ENCODE results near the gene BCDIN3D.

DNA sequence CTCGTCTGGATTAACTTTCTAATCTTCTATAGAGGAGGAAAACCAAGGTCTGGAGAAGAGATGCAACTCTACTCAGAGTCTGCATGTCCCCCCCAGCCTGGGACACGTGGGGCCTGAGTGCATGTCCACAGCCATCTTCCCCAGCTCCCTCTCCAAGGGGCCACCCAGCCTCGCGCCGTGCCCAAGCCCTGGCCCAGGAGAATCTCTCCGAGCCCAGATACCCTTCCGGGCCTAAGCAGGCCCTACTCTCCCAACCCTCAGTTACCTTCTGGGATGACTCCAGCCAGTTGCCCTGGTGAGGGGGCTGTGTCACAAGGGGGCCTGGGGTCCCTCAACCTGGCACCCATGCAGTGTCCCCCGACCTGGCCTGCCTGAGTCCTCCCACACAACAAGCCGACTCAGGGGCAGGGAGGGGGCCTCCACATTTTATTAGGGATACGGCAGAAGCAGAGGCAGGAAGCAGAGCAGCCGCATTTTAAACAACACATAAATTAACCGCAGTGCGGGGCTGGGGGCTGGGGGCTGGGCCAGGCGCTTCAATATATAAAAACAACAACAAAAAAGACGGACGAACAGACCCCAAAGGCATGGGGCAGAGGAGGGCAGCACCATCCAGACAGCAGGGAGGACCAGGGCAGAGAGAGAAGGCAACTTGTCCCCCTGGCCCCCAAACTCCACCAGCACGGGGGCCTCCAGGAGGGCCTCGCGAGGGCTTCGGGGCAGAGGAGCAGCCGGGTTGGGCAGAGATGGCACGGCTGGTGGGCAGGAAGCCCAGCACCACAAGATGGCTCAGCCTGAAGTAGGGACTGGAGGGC is 52.0 kb downstream of the BCDIN3D start:
- TF ChIP-seq EZH2 (IDR thresholded peaks at IDR 0.05; ENCODE audit: low read length): no peak
- TF ChIP-seq, protein P1, sequence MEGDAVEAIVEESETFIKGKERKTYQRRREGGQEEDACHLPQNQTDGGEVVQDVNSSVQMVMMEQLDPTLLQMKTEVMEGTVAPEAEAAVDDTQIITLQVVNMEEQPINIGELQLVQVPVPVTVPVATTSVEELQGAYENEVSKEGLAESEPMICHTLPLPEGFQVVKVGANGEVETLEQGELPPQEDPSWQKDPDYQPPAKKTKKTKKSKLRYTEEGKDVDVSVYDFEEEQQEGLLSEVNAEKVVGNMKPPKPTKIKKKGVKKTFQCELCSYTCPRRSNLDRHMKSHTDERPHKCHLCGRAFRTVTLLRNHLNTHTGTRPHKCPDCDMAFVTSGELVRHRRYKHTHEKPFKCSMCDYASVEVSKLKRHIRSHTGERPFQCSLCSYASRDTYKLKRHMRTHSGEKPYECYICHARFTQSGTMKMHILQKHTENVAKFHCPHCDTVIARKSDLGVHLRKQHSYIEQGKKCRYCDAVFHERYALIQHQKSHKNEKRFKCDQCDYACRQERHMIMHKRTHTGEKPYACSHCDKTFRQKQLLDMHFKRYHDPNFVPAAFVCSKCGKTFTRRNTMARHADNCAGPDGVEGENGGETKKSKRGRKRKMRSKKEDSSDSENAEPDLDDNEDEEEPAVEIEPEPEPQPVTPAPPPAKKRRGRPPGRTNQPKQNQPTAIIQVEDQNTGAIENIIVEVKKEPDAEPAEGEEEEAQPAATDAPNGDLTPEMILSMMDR (optimal IDR thresholded peaks at IDR 0.05 in 1 of 3, IDR thresholded peaks at IDR 0.05 in 1 of 3, conservative IDR thresholded peaks at IDR 0.05 in 1 of 3; ENCODE audit: extremely low read depth in 1 of 3, insufficient read depth in 2 of 3, low read length in 3 of 3): no peak

Data from keratinocyte (primary cell).